Measurements from ENCODE around the gene SMARCAL1. TPM values are rescaled to one million over a fixed set of nuclear protein-coding genes. Genes with fewer than 3 reads are reported as not detected.

The SMARCAL1 gene
- total RNA-seq, 3 donors from 2014 or later, result 18.2 to 21.9 (median 19.9) TPM

DNA sequence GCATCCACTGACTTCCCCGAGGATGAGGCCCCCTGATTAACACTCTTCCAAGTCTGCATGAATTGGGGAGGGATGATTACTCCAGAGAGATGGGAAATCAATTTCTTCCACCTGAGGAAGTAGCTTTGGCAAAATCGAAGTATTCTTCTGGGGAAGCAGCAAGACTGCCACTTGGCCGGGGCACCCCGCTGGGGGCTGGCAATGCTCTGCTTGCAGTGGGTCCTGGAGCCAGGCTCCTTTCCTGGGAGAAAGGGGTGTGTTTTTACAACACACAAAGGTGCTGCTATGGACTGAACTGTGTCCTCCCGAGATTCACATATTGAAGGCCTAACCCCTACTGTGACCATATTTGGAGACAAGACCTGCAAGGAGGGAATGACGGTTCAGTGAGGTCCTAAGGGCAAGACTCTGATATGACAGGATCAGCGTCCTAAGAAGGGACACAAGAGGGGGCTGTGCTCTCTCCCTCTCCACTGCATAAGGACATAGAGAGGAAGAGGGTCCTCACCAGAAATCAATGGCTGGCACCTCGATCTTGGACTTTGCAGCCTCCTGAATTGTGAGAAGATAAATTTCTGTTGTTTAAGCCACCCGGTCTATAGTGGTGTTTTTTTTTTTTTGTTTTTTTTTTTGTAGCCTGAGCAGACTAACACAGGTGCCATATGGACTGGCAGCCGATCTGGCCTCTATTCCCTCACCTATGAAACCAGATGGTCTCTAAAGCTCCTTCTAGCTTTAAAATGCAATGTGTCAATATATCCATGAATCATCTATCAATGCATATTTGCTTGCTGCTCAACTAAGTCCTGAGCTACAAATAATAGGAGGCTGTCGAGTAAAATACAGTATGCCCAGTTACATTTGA, 3.6 kb upstream of the SMARCAL1 start:
- H3K27me3 Mint-ChIP-seq (ENCODE audit: low read depth), result no peaks in the 10 kb centered on the region
- ATAC-seq, result no peak
- peaks cover 2% of the 10 kb centered on the region for H3K36me3 Mint-ChIP-seq (ENCODE audit: insufficient read depth)

GRCh38 chr2:216410550-216410949, 1.7 kb upstream of the SMARCAL1 start:
- no peaks in the 10 kb centered on the region for H3K9me3 Mint-ChIP-seq
- no peaks in the 10 kb centered on the region for H3K27me3 Mint-ChIP-seq (ENCODE audit: low read depth)
- ATAC-seq (no peak), DNase-seq (no peak)
- peaks cover 9% of the 10 kb centered on the region for H3K36me3 Mint-ChIP-seq (ENCODE audit: insufficient read depth)
- H3K4me3 Mint-ChIP-seq, result no peak overlapping the region
- peaks cover 12% of the 10 kb centered on the region for H3K4me1 Mint-ChIP-seq (ENCODE audit: low read depth)

More for the DNA sequence above, 3.6 kb upstream of the SMARCAL1 start:
- H3K4me1 Mint-ChIP-seq (ENCODE audit: low read depth), result peaks cover 11% of the 10 kb centered on the region
- no peak for DNase-seq
- no peak overlapping the region for H3K4me3 Mint-ChIP-seq
- H3K9me3 Mint-ChIP-seq, result no peaks in the 10 kb centered on the region

GRCh38 chr2:216413882-216414281, 1.6 kb downstream of the SMARCAL1 start:
- H3K9me3 Mint-ChIP-seq, result no peaks in the 10 kb centered on the region
- H3K36me3 Mint-ChIP-seq (ENCODE audit: insufficient read depth), result peaks cover 23% of the 10 kb centered on the region
- peaks cover 24% of the 10 kb centered on the region for H3K4me1 Mint-ChIP-seq (ENCODE audit: low read depth)
- ATAC-seq (no peak), DNase-seq (no peak)
- H3K4me3 Mint-ChIP-seq, result peak overlapping the region; percentile 91
- no peaks in the 10 kb centered on the region for H3K27me3 Mint-ChIP-seq (ENCODE audit: low read depth)

DNA sequence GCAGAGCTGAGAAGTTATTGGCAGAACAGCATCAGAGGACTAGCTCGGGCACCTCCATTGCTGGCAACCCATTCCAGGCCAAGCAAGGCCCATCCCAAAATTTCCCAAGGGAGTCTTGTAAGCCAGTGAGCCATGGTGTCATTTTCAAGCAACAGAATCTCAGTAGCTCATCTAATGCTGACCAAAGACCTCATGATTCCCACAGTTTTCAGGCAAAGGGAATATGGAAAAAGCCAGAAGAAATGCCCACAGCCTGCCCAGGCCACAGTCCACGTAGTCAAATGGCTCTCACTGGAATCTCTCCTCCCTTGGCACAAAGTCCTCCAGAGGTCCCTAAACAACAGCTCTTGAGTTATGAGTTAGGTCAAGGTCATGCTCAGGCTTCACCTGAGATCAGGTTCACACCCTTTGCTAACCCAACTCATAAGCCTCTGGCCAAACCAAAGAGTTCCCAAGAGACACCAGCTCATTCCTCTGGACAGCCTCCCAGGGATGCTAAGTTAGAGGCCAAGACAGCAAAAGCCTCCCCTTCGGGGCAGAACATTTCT, 2.6 kb downstream of the SMARCAL1 start:
- DNase-seq (no peak), ATAC-seq (no peak)
- H3K9me3 Mint-ChIP-seq, result no peaks in the 10 kb centered on the region
- H3K27me3 Mint-ChIP-seq (ENCODE audit: low read depth), result no peaks in the 10 kb centered on the region
- H3K4me3 Mint-ChIP-seq, result no peak overlapping the region
- peaks cover 24% of the 10 kb centered on the region for H3K4me1 Mint-ChIP-seq (ENCODE audit: low read depth)
- peaks cover 27% of the 10 kb centered on the region for H3K36me3 Mint-ChIP-seq (ENCODE audit: insufficient read depth)

- ATAC-seq, result no peak
- no peak overlapping the region for H3K4me3 Mint-ChIP-seq
- H3K9me3 Mint-ChIP-seq, result no peaks in the 10 kb centered on the region
- no peak for DNase-seq
- H3K4me1 Mint-ChIP-seq (ENCODE audit: low read depth), result peaks cover 24% of the 10 kb centered on the region
- H3K36me3 Mint-ChIP-seq (ENCODE audit: insufficient read depth), result peaks cover 33% of the 10 kb centered on the region
- H3K27me3 Mint-ChIP-seq (ENCODE audit: low read depth), result no peaks in the 10 kb centered on the region
These were observed 3.3 kb downstream of the SMARCAL1 start for GRCh38 chr2:216415541-216415940.

DNA sequence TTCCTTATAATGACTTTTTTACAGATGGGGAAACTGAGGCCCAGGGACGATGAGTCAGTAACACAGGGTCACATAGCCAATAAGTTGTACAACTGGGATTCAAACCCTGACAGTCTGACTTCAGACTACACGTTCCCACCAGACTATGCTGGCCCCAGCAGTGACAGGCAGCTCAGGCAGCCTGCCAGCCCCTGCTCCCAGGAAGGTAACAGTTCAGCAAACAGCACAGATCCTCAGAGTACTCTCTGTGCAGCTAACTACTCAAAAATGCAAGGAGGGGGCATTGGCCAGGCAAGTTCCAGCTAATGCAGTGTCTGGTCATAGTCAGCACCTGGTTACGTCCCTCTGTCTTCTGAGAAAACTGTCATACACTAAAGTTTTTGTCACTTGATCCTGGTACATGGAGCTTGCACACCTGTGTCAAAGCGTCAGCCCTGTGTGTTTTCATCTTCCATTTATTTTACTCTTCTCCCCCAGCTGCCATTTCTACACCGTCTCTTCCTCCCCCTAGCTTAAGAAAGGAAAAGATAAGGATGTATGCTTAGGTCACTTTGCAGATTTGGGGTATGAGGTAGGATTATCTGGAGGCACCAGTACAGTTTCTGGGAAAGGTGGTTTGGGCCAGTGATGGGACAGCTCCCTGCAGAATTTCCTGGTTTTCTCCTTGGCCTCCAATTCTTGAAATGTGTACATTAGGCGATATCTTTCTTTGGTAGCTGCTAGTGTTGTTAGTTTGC, 4.5 kb downstream of the SMARCAL1 start:
- Mint-ChIP-seq H3K9me3 (no peaks in the 10 kb centered on the region), H3K36me3 (ENCODE audit: insufficient read depth) (peaks cover 37% of the 10 kb centered on the region), H3K4me1 (ENCODE audit: low read depth) (peaks cover 21% of the 10 kb centered on the region), H3K27me3 (ENCODE audit: low read depth) (no peaks in the 10 kb centered on the region), H3K4me3 (no peak overlapping the region)
- ATAC-seq (no peak), DNase-seq (no peak)

DNA sequence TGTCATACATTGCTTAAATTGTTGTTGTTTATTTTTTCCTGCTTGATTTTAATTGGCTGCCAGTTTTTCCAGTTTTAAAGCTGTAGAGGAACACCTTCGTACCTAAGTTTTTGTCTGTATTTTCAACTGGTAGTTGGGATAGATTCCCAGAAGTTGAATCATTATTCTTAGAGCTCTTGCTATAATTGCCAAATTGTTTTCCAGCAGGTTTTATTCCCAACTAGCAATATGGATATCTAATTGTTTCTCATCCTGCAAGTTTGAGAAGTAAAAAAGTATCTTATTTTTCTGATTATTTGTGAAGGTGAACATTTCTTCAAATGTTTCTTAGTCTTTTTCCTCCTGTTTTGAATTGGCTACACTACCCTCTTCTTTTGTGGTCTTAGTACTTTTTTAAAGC, 6.7 kb downstream of the SMARCAL1 start:
- H3K9me3 Mint-ChIP-seq, result no peaks in the 10 kb centered on the region
- ATAC-seq (no peak), DNase-seq (no peak)
- H3K36me3 Mint-ChIP-seq (ENCODE audit: insufficient read depth), result peaks cover 51% of the 10 kb centered on the region
- no peak overlapping the region for H3K4me3 Mint-ChIP-seq
- H3K27me3 Mint-ChIP-seq (ENCODE audit: low read depth), result no peaks in the 10 kb centered on the region
- peaks cover 12% of the 10 kb centered on the region for H3K4me1 Mint-ChIP-seq (ENCODE audit: low read depth)

GRCh38 chr2:216420367-216421101, 8.2 kb downstream of the SMARCAL1 start:
- no peaks in the 10 kb centered on the region for H3K9me3 Mint-ChIP-seq
- peaks cover 57% of the 10 kb centered on the region for H3K36me3 Mint-ChIP-seq (ENCODE audit: insufficient read depth)
- DNase-seq (no peak), ATAC-seq (no peak)
- no peak overlapping the region for H3K4me3 Mint-ChIP-seq
- H3K27me3 Mint-ChIP-seq (ENCODE audit: low read depth), result no peaks in the 10 kb centered on the region
- H3K4me1 Mint-ChIP-seq (ENCODE audit: low read depth), result peaks cover 12% of the 10 kb centered on the region

DNA sequence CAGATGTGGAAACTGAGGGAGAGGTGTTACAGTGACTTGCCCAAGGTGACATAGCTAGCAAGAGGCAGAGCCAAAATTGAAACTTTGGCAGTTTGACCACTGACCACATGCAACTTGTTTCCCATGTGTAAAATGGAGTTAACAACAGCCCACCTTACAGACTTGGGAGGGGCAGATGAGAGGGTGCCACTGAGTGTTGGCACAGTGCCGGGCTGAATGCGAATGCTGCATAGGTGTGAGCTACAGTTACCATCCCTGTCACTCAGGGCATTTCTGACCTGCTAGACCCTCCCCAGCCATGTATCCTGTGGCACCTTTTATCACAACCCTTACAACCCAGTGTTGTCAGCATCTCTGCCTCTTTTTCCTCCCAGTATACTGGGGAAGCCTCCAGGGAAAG, 10.8 kb downstream of the SMARCAL1 start:
- H3K4me1 Mint-ChIP-seq (ENCODE audit: low read depth), result peaks cover 4% of the 10 kb centered on the region
- H3K27me3 Mint-ChIP-seq (ENCODE audit: low read depth), result no peaks in the 10 kb centered on the region
- H3K36me3 Mint-ChIP-seq (ENCODE audit: insufficient read depth), result peaks cover 51% of the 10 kb centered on the region
- H3K4me3 Mint-ChIP-seq, result no peak overlapping the region
- DNase-seq, result no peak
- H3K9me3 Mint-ChIP-seq, result no peaks in the 10 kb centered on the region
- no peak for ATAC-seq

- ATAC-seq (no peak), DNase-seq (no peak)
- H3K9me3 Mint-ChIP-seq, result no peaks in the 10 kb centered on the region
- H3K27me3 Mint-ChIP-seq (ENCODE audit: low read depth), result no peaks in the 10 kb centered on the region
- peaks cover 56% of the 10 kb centered on the region for H3K36me3 Mint-ChIP-seq (ENCODE audit: insufficient read depth)
- H3K4me3 Mint-ChIP-seq, result no peak overlapping the region
- no peaks in the 10 kb centered on the region for H3K4me1 Mint-ChIP-seq (ENCODE audit: low read depth)
These were observed 12.0 kb downstream of the SMARCAL1 start for GRCh38 chr2:216424274-216424673.

GRCh38 chr2:216425008-216425787, 12.9 kb downstream of the SMARCAL1 start:
- ATAC-seq (no peak), DNase-seq (no peak)
- Mint-ChIP-seq H3K36me3 (ENCODE audit: insufficient read depth) (peaks cover 58% of the 10 kb centered on the region), H3K4me3 (no peak overlapping the region), H3K27me3 (ENCODE audit: low read depth) (no peaks in the 10 kb centered on the region), H3K4me1 (ENCODE audit: low read depth) (no peaks in the 10 kb centered on the region), H3K9me3 (no peaks in the 10 kb centered on the region)

DNA sequence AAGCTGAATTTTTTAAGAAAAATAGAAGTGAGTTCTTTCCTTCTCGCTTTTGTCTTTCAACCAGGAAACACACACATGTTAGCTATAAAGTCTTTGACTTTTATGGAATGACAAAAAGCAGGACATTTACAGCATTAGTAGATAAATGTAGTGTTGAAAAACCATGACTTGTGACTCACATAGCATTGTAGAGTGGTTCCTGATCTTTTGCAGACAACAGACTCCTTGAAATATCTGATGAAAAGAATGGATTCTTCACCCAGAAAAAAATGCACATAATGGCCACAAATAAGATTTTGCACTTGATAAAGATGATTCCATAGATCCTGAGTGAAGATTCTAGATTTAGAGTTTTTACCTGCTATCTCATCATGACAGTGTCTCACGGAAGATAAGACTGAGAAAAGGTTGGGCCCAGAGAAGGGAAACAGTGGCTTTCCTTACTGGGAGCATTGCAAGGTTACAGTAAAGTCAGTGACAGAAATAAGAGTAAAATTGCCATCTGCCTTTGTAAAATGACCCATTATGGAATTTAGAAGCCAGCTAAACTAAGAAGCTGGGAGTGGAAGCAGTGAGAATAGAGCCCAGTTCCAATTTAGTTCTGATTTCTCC, 14.0 kb downstream of the SMARCAL1 start:
- Mint-ChIP-seq H3K9me3 (no peaks in the 10 kb centered on the region), H3K4me3 (no peak overlapping the region), H3K27me3 (ENCODE audit: low read depth) (no peaks in the 10 kb centered on the region), H3K4me1 (ENCODE audit: low read depth) (no peaks in the 10 kb centered on the region), H3K36me3 (ENCODE audit: insufficient read depth) (peaks cover 61% of the 10 kb centered on the region)
- DNase-seq (no peak), ATAC-seq (no peak)

GRCh38 chr2:216426938-216427337, 14.7 kb downstream of the SMARCAL1 start:
- ATAC-seq, result no peak
- no peaks in the 10 kb centered on the region for H3K4me1 Mint-ChIP-seq (ENCODE audit: low read depth)
- peaks cover 66% of the 10 kb centered on the region for H3K36me3 Mint-ChIP-seq (ENCODE audit: insufficient read depth)
- H3K27me3 Mint-ChIP-seq (ENCODE audit: low read depth), result no peaks in the 10 kb centered on the region
- no peak overlapping the region for H3K4me3 Mint-ChIP-seq
- H3K9me3 Mint-ChIP-seq, result no peaks in the 10 kb centered on the region
- no peak for DNase-seq

All from activated T-cell treated with anti-CD3 and anti-CD28 coated beads, Interleukin-2, amount 50 U/mL, for 4 hours (primary cell).